Measurements from ENCODE around the gene CCNG2.

Gene CCNG2

GRCh38 chr4:77177199-77177598 lies 20.2 kb downstream of the CCNG2 start:
- no peak for DNase-seq (ENCODE audit: low read depth)

DNA sequence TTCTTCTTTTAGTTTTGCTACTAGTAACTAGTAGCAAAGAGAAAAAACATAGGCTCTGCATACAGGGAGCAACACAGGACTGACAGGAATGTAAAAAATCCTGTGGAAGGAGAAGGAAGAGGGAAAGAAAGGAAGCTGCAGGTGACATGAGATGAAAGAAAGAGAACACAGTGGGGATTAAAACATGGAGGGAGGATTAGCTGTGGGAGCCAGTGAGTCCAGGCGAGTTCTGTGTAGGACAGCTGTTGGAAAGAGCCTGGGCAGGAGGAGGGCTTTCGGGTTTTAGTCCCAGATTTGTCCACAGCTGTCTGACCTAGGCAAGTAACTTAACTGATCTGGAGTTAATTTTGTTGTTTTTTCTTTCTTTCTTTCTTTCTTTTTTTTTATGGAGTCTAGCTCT lies 21.6 kb downstream of the CCNG2 start:
- DNase-seq (ENCODE audit: low read depth), result no peak

DNA sequence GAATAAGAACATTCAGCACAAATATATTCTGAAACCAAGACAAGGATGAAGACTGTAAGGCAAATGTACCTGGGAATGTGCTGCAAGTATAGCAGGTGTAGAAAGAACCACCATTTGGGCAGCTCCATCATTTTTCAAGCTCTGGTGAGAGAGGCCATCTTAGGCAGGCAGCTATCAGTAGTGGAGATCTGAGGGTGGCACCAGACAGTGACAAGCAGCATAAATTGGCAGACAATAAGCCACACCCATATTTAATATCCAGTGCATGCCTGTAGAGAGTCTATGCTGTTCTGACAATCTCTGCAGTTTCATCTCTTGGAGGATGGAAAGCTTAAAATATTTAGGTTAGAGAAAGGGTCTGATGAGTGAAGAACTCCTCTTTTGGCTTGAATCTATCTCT lies 22.5 kb downstream of the CCNG2 start:
- DNase-seq (ENCODE audit: low read depth), result no peak

DNA sequence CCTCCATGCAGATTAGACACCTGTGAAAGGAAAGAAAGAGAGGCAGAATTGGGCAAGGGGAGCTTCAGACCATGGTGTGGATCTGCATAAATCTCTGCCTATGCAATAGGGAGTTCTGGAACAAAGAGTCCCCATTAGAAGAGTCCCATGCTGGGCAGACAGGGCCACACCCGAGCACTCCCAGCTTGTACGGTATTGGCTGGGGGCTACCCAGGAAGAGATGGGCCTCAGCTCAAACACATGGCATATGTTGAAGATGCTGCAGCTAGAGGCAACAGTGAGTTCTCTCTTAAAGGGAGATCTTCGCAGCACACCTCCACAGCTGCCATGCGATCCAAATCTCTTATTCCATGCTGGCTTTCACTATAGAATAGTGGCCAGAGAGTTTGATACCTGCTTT lies 24.7 kb downstream of the CCNG2 start:
- DNase-seq (ENCODE audit: low read depth), result no peak

DNA sequence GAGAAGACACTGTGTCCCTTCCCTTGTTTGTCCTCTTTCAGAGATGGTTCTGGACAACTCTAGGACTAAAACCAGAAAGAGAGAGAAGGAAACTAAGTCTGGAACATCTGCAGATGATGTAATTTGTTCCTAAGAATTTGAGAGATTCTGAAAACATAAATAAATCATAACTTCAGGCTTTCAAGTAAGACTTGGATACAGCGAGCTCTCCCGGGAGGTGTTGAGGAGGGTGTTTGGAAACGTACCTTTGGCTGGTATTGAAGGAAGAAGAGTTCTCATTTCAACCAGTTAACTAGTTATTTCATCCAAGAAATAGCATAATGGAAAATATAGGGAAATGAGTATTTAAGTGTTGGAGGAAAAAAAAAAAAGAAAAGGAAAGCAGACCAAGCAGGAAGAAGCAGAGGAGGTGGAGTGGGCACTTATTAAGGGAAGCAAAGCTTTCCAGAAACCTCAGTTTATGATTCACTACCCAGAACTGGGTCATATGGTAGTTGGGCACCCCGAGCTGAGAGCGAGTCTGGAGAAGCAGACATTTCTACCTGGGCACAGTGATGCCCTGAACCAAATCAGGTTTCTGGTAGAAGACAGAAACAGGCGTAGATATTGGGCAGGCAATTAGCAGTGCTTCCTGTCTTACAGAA lies 26.9 kb downstream of the CCNG2 start:
- no peak for DNase-seq (ENCODE audit: low read depth)

- DNase-seq (ENCODE audit: low read depth), result no peak
These were observed 28.0 kb downstream of the CCNG2 start for GRCh38 chr4:77184974-77185373.

DNA sequence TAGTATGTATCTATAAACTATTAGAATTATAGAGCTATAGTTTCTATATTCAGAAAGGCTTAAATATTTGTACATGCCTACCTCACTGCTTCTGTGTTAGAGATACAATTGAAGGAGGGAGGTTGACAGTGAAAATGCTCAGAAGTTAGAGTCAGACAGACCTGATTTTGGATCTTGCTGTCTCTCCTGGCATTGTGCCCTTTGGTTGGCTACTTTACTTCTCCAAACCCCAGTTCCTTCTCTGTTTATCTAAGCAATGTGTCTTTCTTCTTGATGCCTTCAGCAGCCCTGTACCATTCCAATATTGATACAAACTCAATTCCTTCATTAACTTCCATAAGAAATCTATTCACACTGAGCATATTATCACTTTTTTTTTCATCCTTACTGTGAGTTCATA lies 28.7 kb downstream of the CCNG2 start:
- no peak for DNase-seq (ENCODE audit: low read depth)

- no peak for DNase-seq (ENCODE audit: low read depth)
These were observed 30.3 kb downstream of the CCNG2 start for GRCh38 chr4:77187322-77187721.

GRCh38 chr4:77188498-77189220 lies 31.7 kb downstream of the CCNG2 start:
- DNase-seq (ENCODE audit: low read depth), result no peak

- no peak for DNase-seq (ENCODE audit: low read depth)
These were observed 32.4 kb downstream of the CCNG2 start for GRCh38 chr4:77189412-77189811.

DNA sequence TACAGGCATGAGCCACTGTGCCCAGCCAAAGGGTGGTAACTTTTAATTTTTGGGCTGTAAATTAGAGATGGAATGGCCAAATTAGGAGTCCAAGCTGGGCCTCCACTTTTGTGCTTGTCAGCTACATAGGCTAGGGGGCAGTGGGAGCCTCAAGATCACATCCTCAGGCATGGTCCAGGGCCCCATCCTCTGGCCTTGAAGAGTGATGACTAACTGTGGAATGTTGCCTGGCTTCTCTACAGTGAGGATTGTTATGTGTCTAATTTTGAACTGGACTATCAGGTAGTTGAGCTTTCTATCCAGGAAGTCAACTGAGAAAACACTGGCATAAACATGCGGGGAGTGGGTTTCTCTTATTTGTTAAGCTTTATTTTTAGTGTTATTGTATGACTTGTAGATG lies 33.0 kb downstream of the CCNG2 start:
- no peak for DNase-seq (ENCODE audit: low read depth)

GRCh38 chr4:77193046-77193445 lies 36.0 kb downstream of the CCNG2 start:
- DNase-seq (ENCODE audit: low read depth), result no peak

DNA sequence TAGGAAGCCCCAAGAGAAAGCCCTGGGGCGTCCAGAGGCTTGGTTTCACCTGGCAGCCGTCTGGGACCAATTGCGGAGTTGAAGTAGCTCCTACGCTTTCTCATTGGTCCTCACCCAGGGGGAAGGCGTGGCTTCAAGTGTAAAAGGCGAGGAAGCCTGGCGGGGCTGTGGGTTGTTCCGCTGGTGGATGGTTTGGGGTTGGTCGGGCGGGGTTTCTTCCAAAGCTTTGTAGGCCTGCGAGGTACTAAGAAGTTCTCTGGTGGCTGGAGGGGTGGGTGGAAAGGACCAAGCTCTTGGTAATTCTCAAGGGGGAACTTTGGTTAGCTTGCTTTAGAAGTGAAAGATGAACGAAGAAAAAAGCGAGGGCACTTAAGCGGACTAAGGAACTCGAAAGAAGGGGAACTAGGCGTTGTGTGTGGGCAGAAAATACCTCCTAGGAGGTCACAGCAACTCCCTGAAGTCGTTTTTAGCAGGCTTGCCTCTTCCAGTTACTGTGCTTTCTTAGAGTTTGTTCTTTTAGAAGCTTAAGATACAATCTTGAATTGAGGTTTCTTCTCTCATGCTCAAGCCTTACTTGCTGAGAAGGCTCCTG lies 36.6 kb downstream of the CCNG2 start:
- peak; percentile 72 for DNase-seq (ENCODE audit: low read depth)

DNA sequence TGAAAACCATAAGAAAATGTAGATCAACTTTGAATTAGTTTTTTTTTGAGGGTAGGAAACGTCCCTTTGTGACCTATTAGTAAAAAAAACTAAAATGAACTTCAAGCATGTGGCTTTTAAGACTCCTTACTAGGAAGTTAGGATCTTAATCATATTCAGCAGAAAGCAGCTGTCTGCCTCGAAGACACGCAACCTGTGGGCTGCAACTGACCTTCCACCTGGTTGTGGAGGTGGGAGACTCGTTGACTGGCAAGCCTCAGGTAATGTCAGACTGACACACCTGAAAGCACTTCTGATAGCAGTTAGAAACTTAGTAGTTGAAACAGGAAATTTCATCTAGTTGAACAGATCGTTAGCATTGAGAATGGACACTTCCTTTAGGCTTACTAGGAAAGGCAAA lies 37.4 kb downstream of the CCNG2 start:
- no peak for DNase-seq (ENCODE audit: low read depth)

GRCh38 chr4:77194989-77195388 lies 38.0 kb downstream of the CCNG2 start:
- no peak for DNase-seq (ENCODE audit: low read depth)

DNA sequence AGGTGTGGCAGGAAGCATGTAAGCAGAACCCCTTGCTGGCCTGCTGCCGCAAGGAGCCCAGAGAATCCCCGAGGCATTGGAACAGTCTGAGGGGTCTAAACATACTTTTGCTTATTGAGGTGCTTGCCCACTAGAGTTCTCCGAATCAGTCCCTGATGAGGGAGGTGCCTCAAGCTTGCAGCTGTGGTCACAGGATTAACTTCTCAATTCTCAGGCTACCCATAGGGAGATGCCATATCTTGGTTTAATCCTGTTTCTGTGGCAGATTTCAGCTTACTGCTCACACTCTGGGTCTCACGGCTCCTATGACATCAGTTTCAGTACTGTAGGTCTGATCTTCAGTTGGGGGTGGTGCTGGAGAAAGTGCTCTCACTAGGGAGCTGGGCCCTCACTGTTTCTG lies 39.9 kb downstream of the CCNG2 start:
- DNase-seq (ENCODE audit: low read depth), result no peak

GRCh38 chr4:77197361-77197760 lies 40.4 kb downstream of the CCNG2 start:
- no peak for DNase-seq (ENCODE audit: low read depth)

- DNase-seq (ENCODE audit: low read depth), result no peak
These were observed 40.8 kb downstream of the CCNG2 start for GRCh38 chr4:77197831-77198230.

DNA sequence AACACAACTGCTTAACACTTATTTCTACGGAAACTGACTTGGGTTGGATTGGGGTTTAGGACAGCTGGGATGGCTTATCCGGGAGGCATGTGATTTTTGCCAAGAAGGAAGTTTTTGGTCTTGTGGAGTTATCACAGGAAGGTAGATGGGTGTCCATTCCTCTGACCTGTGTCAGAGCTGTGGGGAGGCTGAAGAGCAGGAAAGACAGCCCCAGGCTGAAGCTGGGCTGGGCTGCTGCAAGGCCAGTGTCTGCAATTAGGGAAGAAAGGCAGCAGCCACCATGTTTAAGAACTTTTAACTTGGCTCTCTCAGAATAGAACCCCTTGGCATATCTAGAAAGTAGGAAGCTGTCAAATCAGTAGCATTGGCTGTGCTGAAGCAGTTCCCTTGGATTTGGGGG lies 42.3 kb downstream of the CCNG2 start:
- no peak for DNase-seq (ENCODE audit: low read depth)

DNA sequence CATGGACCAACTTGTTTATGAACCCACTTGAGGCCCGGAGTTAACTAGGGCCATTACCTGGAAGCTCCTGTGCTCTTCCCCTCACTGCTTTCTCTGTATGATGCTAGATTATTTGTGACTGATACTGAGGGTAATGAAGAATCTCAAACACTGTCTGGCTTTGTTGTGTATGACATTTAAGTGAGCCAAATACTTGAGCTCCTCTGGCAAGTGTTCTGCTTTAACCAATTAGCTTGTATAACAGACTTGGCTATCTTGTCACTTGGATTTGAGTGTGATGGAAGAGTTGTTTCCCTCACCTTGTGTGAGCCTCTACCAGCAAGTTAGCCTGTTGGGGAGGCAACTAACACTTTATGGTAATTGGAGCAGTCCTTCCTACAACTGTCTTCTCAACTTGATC lies 42.7 kb downstream of the CCNG2 start:
- no peak for DNase-seq (ENCODE audit: low read depth)

GRCh38 chr4:77201343-77201742 lies 44.3 kb downstream of the CCNG2 start:
- no peak for DNase-seq (ENCODE audit: low read depth)

DNA sequence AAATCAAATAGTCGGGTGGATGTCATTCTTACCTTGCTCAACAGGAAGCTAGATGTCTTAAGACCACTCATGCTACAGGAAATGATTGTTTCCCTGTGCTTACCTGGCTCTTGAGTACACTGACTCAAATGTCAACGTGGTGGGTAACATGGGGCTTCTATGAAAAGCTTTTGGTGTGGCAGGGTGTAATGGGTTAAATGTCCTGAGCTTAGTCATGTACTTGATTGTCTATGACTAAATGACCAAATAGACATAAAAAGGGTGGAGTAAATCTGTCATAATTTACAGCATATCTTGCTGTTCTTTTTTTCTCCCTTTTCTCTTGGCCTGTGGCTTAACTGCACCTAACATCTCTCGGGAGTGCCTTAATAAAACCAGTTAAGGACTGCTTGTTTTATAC lies 44.9 kb downstream of the CCNG2 start:
- no peak for DNase-seq (ENCODE audit: low read depth)

DNA sequence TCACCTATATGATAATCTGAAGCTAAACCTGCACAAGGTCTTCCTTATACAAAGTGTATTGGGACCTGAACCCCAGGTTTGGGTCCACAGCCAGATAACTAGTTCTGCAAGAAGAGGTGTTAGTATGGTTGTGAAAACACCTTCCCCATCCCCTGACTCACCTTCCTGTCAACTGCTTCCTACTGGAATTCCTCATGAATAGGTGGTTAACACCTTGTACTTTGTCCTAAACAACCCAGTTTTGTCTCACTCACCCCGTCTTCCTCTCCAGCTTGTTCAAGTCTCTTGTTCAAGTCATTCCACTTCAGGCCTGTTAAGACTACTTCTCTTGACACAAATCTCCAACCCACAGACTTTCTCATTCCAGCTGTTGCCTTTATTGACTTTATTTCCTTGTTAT lies 45.5 kb downstream of the CCNG2 start:
- DNase-seq (ENCODE audit: low read depth), result no peak
